SK-N-SH treated with all-trans-retinoic acid at 6 μM for 48 hours (cell line): Measurements from ENCODE around the gene GABBR1.

ENCODE experiments used
- ATAC-seq: fragments of 200-7000 bp; cut with Tn5 transposase; 3 replicates; pipeline ENCODE4 v1.9.1; 2020; ENCODE audit warnings: mild to moderate bottlenecking, moderate library complexity
- ARNTL ChIP-seq: fragments of 450-650 bp; formaldehyde crosslinking; IDR thresholded peaks from 2 replicates; pipeline ENCODE4 v1.5.0; 2020; ENCODE audit warnings: low read depth, mild to moderate bottlenecking, moderate library complexity, borderline replicate concordance
- BACH2 ChIP-seq: fragments of 250-450 bp; sonication (Bioruptor Pico); IDR thresholded peaks from 2 replicates; pipeline ENCODE4 v1.9.0; 2021; ENCODE audit warnings: mild to moderate bottlenecking, borderline replicate concordance
- CREB5 ChIP-seq: fragments of 250-450 bp; sonication (Bioruptor Pico); IDR thresholded peaks from 2 replicates; pipeline ENCODE4 v1.5.1; 2020; ENCODE audit warnings: low read depth, mild to moderate bottlenecking, moderate library complexity
- CSDC2 ChIP-seq: fragments of 250-450 bp; sonication (Bioruptor Pico); IDR thresholded peaks from 2 replicates; pipeline ENCODE4 v1.5.0; 2020; ENCODE audit warnings: mild to moderate bottlenecking, moderate library complexity
- ESRRG ChIP-seq: fragments of 250-450 bp; sonication (Bioruptor Pico); IDR thresholded peaks from 2 replicates; pipeline ENCODE4 v1.6.1; 2021; ENCODE audit warnings: mild to moderate bottlenecking
- GLIS3 ChIP-seq: fragments of 250-450 bp; sonication (Bioruptor Pico); IDR thresholded peaks from 2 replicates; pipeline ENCODE4 v1.5.0; 2020; ENCODE audit warnings: mild to moderate bottlenecking, moderate library complexity
- ISL1 ChIP-seq: fragments of 250-450 bp; sonication (Bioruptor Pico); IDR thresholded peaks from 2 replicates; pipeline ENCODE4 v2.1.2; 2022; ENCODE audit warnings: mild to moderate bottlenecking, moderate library complexity
- PATZ1 ChIP-seq: fragments of 250-450 bp; sonication (Bioruptor Pico); IDR thresholded peaks from 2 replicates; pipeline ENCODE4 v1.8.0; 2020; ENCODE audit warnings: mild to moderate bottlenecking, moderate library complexity, borderline replicate concordance
- POU6F1 ChIP-seq: fragments of 250-450 bp; sonication (Bioruptor Pico); IDR thresholded peaks from 2 replicates; pipeline ENCODE4 v1.8.0; 2021; ENCODE audit warnings: low read depth, mild to moderate bottlenecking, moderate library complexity, borderline replicate concordance
- PPARA ChIP-seq: fragments of 250-450 bp; sonication (Bioruptor Pico); IDR thresholded peaks from 2 replicates; pipeline ENCODE4 v1.5.0; 2020; ENCODE audit warnings: mild to moderate bottlenecking, borderline replicate concordance
- SNAI2 ChIP-seq: fragments of 250-450 bp; sonication (Bioruptor Pico); IDR thresholded peaks from 2 replicates; pipeline ENCODE4 v1.5.0; 2020; ENCODE audit warnings: mild to moderate bottlenecking, moderate library complexity
- TCF4 ChIP-seq: fragments of 250-450 bp; sonication (Bioruptor Pico); IDR thresholded peaks from 2 replicates; pipeline ENCODE4 v1.8.0; 2021; ENCODE audit warnings: mild to moderate bottlenecking, moderate library complexity, borderline replicate concordance
- TOX ChIP-seq: fragments of 250-450 bp; sonication (Bioruptor Pico); IDR thresholded peaks from 2 replicates; pipeline ENCODE4 v1.8.0; 2021; ENCODE audit warnings: mild to moderate bottlenecking, moderate library complexity, borderline replicate concordance
- TSHZ2 ChIP-seq: fragments of 250-450 bp; sonication (Bioruptor Pico); IDR thresholded peaks from 2 replicates; pipeline ENCODE4 v1.5.0; 2020; ENCODE audit warnings: mild to moderate bottlenecking, moderate library complexity
- ZC3H10 ChIP-seq: fragments of 250-450 bp; sonication (Bioruptor Pico); IDR thresholded peaks from 2 replicates; pipeline ENCODE4 v1.5.1; 2021; ENCODE audit warnings: mild to moderate bottlenecking, moderate library complexity
- ZFP3 ChIP-seq: fragments of 250-450 bp; sonication (Bioruptor Pico); IDR thresholded peaks from 2 replicates; pipeline ENCODE4 v1.5.0; 2020; ENCODE audit warnings: mild to moderate bottlenecking, moderate library complexity
- ZFP30 ChIP-seq: fragments of 450-650 bp; formaldehyde crosslinking; IDR thresholded peaks from 2 replicates; pipeline ENCODE4 v1.5.0; 2022; ENCODE audit warnings: mild to moderate bottlenecking, moderate library complexity
- ZNF565 ChIP-seq: fragments of 450-650 bp; formaldehyde crosslinking; conservative IDR thresholded peaks from 2 replicates; pipeline ENCODE4 v1.5.0; 2020; ENCODE audit warnings: low read depth, mild to moderate bottlenecking, moderate library complexity
- ZNF70 ChIP-seq: fragments of 450-650 bp; formaldehyde crosslinking; IDR thresholded peaks from 2 replicates; pipeline ENCODE4 v1.5.0; 2020; ENCODE audit warnings: mild to moderate bottlenecking, moderate library complexity
- ZNF8 ChIP-seq: fragments of 450-650 bp; formaldehyde crosslinking; IDR thresholded peaks from 2 replicates; pipeline ENCODE4 v1.5.0; 2020; ENCODE audit warnings: mild to moderate bottlenecking, moderate library complexity
- TF ChIP-seq, protein P1 (sequence below): fragments of 250-450 bp; sonication (Bioruptor Pico); IDR thresholded peaks from 2 replicates; pipeline ENCODE4 v1.5.1; 2021; ENCODE audit warnings: mild to moderate bottlenecking, moderate library complexity

GABBR1 gene

GRCh38 chr6:29520232-29520631 is 112.8 kb downstream of the GABBR1 start:
- no peak for ATAC-seq
- TF ChIP-seq POU6F1 (CRISPR knock-in tag) (no peak), TCF4 (CRISPR knock-in tag) (no peak), ISL1 (CRISPR knock-in tag) (no peak), SNAI2 (CRISPR knock-in tag) (no peak), TOX (CRISPR knock-in tag) (no peak), BACH2 (CRISPR knock-in tag) (no peak), GLIS3 (CRISPR knock-in tag) (no peak), ESRRG (no peak), ZFP3 (CRISPR knock-in tag) (no peak), TSHZ2 (CRISPR knock-in tag) (no peak), ZC3H10 (no peak), ZFP30 (CRISPR knock-in tag) (no peak), ZNF8 (CRISPR knock-in tag) (no peak), PPARA (CRISPR knock-in tag) (no peak), CSDC2 (no peak), PATZ1 (CRISPR knock-in tag) (no peak), CREB5 (no peak), ARNTL (CRISPR knock-in tag) (no peak)
- TF ChIP-seq, protein P1, sequence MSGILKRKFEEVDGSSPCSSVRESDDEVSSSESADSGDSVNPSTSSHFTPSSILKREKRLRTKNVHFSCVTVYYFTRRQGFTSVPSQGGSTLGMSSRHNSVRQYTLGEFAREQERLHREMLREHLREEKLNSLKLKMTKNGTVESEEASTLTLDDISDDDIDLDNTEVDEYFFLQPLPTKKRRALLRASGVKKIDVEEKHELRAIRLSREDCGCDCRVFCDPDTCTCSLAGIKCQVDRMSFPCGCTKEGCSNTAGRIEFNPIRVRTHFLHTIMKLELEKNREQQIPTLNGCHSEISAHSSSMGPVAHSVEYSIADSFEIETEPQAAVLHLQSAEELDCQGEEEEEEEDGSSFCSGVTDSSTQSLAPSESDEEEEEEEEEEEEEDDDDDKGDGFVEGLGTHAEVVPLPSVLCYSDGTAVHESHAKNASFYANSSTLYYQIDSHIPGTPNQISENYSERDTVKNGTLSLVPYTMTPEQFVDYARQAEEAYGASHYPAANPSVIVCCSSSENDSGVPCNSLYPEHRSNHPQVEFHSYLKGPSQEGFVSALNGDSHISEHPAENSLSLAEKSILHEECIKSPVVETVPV (CRISPR knock-in tag): no peak
- TF ChIP-seq, all 23 proteins: peak for 0

DNA sequence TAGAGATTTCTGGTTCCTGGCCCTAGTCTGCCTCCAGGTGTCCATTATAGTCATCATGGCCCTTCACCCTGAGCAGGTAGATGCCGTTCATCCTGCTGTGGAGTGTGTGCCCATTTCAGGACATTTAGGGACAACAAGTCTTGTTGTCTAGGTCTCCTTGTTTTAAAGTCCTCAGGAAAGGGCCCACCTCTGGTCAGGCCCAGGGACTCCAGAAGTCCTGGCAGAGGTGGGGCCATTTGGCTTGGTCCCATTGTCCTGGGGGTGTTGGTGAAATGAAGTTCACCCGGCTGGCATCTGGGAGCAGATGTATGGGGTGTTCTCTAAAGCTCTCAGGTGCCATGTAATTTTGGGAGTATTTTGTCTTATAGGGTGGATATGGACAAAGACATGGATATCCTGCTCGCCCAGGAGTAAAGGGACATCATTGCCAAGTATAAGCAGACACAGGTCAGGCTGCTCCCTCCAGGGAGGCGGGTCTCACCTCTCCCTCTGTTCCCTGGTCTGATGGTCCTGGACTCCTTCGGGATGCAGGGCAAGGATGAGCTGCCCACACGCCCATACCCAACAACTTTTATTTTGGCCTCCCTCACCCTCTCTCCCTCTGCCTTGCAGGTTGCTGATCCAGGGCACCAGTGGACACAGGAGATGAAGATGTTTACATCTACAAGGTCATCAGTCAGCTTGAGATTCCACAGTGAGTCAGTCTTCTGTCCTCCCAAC is 113.5 kb downstream of the GABBR1 start:
- no peak for ATAC-seq
- no peak for TF ChIP-seq BACH2 (CRISPR knock-in tag)
- no peak for TF ChIP-seq ZNF8 (CRISPR knock-in tag)
- TF ChIP-seq POU6F1 (CRISPR knock-in tag): no peak
- no peak for TF ChIP-seq TSHZ2 (CRISPR knock-in tag)
- TF ChIP-seq ZFP30 (CRISPR knock-in tag): no peak
- TF ChIP-seq ZC3H10: no peak
- no peak for TF ChIP-seq ZNF70 (CRISPR knock-in tag)
- no peak for TF ChIP-seq ZNF565 (CRISPR knock-in tag)
